DND-41 (cell line): ENCODE results near the gene IQSEC1.

Experiments
- CTCF ChIP-seq: IDR thresholded peaks from 2 replicates; pipeline ENCODE4 v1.5.1; 2012; ENCODE audit warnings: borderline replicate concordance, low read length, moderate library complexity, mild to moderate bottlenecking; ENCODE audit not compliant: poor library complexity, severe bottlenecking; ENCODE audit errors: extremely low read depth
- EZH2 ChIP-seq: IDR thresholded peaks from 3 replicates; pipeline ENCODE4 v1.6.1; 2012; ENCODE audit warnings: borderline replicate concordance, low read depth, mild to moderate bottlenecking, moderate library complexity, low read length, inconsistent platforms; ENCODE audit not compliant: severe bottlenecking

- TF ChIP-seq CTCF, result no peak
- TF ChIP-seq EZH2, result no peak
These were observed 10.7 kb upstream of the IQSEC1 start for GRCh38 chr3:13083898-13084297.
